Measurements from ENCODE around the gene RABGGTB.
"Not testable (repeated sequence)": the region's sequence is repeated elsewhere in the genome, so short reads cannot be mapped to it uniquely, and the experiment has no call there.

GRCh38 chr1:75757210-75757609 is 28.8 kb upstream of the RABGGTB start:
- TF ChIP-seq CTCF (IDR thresholded peaks at IDR 0.05); POLR2AphosphoS5 (IDR thresholded peaks at IDR 0.05; ENCODE audit: low read depth, low read length); SIN3A (IDR thresholded peaks at IDR 0.05; ENCODE audit: borderline replicate concordance, insufficient read depth, low read depth, low read length): not testable (repeated sequence)

Measured in Panc1 (cell line).